Measurements from ENCODE around the gene HOXD8.

HOXD8 gene

DNA sequence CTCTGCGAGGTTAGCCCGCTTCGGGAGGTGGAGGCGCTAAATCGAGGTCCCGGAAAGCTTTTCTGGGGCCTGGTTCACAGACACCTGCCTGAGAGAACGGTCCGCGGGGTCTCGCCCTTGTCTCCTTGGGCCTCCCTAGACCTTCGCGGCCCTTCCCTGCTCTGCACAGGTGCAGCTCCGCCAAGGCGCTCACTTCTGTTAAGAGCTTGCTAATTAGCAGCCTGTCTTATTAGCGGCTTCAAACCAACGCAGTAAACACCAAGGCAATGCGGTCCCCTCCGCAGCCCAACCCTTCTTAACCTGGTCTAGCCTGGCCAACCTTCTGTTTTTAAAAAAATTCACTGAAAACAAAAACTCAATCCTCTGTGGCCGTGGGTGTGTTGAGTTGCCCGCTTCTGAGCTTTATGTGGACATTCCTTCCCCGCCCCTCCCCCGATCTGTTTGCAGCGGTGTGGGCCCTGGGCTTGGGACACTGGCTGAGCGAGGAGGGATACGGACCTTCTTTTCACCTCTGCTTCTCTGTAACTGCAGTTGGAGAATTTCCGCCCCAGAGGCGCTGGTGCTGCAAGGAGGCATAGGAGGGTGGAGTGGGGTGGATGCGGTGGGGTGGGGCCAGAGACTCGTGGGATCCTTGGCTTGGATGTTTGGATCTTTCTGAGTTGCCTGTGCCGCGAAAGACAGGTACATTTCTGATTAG lies 18.4 kb downstream of the HOXD8 start:
- peak; percentile 43 for DNase-seq

DNA sequence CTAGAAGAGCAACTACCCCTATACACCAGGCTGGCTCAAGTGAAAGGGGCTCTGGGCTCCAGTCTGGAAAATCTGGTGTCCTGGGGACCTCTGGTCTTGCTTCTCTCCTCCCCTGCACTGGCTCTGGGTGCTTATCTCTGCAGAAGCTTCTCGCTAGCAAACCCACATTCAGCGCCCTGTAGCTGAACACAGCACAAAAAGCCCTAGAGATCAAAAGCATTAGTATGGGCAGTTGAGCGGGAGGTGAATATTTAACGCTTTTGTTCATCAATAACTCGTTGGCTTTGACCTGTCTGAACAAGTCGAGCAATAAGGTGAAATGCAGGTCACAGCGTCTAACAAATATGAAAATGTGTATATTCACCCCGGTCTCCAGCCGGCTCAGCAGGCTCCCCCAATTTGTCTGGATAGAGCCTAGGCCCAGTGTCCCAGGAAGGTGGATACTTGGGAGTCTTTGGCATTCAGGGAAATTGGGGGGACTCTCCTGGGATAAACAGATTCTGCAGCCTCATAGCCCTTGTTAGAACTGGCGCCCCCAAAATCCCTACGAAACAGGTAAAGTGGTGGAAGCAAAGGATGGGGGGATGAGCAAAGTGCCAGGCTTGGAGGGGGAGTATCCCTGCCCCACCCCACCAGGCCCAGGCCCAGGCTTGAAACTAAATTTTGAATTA lies 19.4 kb downstream of the HOXD8 start:
- peak; percentile 53 for DNase-seq

DNA sequence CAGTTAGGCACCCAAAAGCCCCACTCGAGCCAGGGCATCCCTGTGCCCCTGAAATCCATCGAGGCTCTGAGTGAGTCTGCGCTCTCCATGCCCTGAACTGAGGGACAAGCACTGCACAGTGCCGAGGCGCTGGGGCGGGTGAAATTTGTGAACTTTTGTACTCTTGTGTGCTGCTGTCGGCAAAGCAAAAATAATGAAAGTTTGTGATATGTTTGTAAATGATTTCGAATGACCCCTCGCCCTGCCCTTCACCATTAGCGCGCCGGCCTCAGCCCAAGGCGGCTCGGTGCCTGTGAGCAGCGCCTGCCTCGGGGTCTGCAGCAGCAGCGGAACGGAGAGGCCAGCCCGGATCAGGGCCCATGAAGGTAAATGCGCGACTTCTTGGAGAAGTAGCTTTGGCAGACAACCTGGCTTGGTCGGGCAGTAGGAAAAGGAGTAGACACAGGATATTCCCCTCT lies 20.0 kb downstream of the HOXD8 start:
- peak; percentile 65 for DNase-seq

DNA sequence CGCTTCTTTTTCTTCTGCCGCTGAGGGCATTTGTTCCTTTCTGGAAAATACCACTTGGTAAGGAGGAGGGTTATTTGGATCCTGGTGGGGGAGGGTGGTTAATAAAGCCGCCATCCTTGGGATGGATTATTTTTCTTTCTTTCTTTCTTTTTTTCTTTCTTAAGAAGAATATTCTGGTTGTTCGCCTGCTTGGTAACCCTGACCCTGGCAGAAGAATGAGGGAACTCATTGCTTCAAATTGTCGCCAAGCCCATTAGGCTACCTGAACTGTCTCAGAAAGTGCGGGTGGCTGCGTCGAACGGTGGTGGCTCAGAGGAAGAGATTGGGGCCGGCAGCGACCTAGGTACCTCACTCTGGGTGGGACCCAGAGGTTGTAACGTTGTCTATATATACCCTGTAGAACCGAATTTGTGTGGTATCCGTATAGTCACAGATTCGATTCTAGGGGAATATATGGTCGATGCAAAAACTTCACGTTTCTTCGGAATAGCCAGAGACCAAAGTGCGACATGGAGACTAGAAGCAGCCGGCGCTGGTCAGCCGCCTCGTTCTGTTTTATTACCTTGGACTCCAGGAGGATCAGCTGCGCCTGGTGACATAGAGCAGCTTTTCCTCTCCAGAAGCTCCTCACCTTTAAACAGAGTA lies 20.6 kb downstream of the HOXD8 start:
- DNase-seq, result peak; percentile 51

DNA sequence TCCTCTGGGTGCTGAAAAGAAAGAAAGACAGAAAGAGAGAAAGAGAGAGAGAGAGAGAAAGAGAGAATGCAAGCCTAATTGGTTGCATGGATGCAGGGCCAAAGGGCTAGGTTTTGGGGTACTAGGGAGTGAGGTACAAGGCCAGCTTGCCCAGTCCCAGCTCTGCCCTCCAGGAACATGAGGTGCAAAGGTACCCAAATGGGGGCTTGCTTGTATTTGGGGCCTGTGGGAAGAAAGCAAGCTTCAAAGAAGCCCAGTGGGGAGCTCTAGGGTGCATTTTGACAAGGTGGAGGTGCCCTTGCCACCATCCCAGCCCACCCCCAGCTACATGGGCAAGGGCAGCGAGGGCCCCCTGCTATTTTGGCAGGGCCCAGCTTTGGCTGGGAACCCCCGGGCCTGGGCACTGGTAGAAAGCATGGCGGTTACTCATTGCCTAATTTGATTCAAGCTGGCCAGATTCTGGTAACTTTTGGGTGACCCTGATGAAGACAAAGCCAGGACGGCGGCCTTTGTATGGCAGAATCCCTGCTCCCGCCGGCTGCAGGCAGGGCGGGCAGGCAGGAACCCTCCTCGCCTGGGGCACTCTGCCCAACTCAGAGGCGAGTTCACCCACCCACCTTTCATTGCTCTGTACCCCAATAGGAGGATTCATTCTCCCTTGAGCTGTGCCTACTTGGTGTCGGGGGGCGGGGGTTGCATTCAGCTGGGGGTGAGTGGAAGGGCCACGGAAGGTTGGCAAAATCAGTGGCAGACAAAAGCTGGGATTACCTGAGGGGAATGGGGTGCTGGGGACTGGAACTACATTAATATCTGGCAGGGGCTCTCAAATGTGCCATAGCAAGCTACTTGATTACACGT lies 21.3 kb downstream of the HOXD8 start:
- no peak for DNase-seq

DNA sequence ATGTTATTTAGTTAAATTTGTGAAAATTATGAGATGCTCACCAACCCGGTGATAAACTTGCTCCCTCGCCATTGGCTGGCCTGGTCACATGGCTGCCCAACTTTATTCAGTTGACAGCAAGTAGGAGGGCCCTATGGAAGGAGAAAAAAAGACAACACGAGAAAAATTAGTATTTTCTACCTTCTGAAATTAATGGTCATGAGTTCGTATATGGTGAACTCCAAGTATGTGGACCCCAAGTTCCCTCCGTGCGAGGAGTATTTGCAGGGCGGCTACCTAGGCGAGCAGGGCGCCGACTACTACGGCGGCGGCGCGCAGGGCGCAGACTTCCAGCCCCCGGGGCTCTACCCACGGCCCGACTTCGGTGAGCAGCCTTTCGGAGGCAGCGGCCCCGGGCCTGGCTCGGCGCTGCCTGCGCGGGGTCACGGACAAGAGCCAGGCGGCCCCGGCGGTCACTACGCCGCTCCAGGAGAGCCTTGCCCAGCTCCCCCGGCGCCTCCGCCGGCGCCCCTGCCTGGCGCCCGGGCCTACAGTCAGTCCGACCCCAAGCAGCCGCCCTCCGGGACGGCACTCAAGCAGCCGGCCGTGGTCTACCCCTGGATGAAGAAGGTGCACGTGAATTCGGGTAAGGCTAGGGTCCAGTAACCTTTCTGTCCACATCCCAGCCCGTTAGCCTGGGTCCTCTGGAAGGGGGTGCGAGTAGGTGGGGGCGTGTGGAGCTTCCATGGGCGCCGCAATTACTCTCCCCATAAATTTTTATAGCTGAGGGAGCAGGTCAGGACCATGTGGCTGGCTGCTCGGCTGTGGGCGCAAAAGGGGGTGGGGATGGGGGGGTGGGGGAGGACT lies 22.2 kb downstream of the HOXD8 start, which contains the start of gene HOXD4:
TSS of gene HOXD4 (plus strand) at position 109 of the 846 bp plus-strand sequence. CDS start at position 193, 84 bp downstream.
- peak; percentile 56 for DNase-seq

DNA sequence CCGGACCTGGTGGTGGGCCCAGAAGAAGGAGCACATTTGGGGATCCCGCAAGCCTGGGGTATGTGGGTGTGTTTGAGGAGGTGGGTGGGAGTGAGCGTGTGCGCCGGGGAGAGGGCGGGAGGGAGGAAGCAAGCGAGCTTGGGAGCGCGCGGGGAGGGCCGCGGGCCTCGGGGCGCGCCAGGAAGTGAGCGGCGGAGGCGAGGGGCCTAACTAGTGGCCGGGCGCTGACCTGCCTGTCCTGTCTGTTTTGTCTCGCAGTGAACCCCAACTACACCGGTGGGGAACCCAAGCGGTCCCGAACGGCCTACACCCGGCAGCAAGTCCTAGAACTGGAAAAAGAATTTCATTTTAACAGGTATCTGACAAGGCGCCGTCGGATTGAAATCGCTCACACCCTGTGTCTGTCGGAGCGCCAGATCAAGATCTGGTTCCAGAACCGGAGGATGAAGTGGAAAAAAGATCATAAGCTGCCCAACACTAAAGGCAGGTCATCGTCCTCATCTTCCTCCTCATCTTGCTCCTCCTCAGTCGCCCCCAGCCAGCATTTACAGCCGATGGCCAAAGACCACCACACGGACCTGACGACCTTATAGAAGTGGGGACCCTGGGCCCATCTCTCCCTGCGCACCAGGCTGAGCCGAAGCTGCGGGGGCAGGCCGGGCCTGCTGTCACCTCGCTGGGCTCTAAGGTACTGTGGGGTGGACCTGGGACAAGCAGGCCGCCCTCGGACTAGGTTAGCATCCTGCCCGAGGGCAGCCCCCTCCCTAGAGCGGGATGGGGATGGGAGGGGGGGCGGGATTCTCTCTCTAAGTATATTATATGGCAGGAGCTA lies 23.1 kb downstream of the HOXD8 start:
- peak; percentile 33 for DNase-seq

DNA sequence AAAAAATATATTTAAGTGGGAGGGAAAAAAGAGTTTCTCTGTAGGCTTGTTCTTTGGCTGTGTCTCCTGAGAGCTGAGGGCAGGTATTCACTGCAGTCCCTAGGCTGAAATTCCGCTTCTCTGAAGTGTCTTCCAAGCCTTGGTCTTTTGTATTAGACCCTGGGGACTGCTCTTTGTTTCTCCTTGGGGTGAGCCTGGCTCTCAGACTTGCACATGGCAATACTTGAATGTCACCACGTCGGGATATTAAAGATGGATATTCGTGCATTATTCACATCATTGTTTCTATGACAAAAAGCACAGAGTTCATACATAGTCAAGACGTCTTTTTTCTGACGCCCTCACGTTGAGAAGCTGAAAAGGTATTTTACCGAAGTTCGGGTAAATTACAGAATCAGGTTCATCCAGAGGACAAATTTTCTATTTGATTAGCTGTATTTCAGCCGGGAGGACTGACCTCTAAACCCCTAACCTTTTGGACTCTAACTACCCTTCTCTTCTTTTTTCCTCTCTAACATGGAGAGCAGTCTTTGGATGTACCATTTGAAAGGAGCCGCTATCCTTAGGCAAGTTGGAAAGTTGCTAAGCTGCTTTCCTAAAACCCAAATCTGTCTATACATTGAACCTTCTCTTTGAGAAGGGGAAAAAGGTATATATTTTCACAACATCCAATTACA lies 25.2 kb downstream of the HOXD8 start:
- DNase-seq, result no peak

DNA sequence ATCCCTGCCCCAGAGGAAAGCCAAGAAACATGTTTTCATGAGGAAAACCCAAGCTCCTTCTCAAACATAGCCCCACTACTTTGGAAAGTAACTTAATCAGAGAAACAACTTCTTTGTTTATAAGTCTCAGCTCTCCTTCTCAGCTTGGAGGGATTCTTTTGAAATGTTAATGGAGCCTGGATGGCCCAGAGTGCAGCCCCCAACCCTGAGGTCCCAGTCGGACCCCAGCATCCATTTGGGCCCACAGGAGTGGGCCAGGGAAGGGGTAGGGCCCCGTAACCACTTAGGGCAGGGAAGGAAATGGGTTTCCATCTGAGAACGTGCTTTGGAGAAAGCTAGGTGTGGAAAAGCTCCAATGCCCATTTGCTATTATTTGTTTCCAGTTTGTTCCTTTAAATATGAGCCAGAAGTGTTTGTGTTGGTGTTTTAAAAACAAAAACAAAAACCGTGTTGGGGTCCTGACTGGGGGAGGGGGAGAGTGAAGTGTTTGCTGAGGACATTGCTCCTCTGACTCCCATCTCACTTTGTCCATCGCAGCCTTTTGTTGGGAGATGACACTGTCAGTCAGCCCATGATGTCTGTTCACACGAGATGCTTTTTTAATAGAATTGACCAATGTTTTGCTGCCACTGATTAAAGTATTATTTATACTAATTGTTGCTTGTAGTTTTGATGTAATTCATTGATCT lies 26.0 kb downstream of the HOXD8 start:
- DNase-seq, result no peak

DNA sequence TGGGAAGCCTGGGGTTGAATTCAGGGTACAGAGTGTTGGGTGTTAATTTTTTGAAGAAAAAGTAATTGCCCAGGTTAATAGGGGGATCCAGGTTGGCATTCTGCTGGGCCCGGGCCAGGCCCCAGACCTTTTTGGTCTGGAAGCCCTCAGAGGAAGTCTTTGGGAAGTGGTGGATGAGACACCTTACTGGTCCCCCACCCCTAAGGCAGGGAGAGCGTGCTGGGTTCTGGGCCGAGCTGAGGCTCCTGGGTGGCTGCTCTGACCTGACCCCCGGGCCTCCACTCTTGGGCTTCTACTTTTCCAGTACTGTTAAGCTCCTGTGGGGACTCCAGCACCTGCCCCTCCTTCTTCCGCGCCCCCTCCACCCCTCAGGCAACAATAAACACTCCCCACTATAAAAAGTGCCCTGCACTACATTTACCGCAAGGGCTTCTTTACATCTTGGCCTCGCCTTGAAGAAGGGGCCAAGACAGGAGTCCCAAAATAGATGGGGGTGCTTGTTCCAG lies 26.8 kb downstream of the HOXD8 start:
- no peak for DNase-seq

DNA sequence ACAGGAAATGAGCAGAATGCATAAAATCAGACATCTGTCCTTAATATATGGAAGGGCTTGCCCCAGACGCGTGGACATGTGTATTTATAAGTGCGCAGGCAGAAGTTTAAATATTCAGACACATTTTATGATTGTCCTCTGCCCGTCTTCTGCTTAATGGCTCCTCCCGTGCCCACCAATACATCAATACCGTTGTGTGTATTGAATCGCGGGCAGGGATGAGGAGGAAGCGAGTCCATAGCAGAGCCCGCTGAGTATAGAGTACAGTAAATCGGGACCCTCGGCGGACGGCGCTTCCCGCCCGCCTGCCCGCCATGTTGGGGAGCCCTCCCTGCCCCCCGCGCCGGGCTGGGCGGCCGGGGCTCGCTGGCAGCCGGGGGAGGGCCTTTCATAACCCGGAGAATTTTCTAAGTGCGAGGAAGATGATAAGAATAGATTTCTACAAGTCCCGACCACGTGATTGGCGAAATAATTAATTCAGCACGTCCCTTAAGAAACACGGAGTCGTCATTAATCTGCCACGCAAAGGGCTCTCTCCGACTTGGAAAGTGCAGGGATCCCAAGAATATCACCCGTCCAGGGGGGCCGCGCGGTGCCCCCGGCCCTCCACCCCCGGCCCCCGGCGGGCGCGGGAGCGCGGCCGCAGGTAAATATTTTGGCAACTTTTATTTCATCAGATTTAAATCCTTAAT lies 27.4 kb downstream of the HOXD8 start, which contains the start of gene HOXD3:
TSS of gene HOXD3 (plus strand) at position 501 of the 692 bp plus-strand sequence. CDS start 11,808 bp downstream, outside the sequence.
- peak; percentile 65 for DNase-seq

DNA sequence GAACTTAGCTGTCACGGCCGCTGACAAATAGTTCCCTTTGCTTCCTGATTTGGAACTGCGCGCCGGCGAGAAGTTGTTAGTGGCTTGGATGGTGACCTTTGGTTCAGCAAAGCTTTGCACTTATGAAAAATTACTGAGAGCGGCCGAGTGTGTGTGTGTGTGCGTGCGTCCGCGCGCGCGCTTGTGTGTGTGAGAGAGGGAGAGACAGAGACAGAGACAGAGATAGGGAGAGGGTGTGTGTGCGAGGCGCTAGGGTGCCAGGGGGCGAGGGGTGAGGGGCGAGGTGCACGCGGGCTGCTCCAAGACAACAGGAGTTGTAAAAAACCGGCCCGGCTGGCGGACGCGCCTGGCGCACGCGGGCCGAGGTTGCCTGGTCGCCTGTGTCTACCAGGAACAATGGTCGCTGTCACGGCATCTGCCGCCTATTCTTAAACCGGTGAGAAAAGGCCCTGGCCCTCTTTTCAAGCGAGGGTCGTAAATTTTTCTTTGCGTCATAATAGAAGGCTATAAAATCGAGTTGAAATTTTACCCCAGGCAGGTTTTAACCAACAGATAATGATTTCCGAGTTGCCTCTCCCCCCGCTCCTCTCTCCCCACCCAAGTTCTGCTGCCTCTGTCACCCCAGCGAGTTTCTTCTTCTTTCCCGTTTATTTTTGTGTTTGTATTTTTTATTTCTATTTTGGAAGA lies 28.1 kb downstream of the HOXD8 start:
- DNase-seq, result peak; percentile 77

DNA sequence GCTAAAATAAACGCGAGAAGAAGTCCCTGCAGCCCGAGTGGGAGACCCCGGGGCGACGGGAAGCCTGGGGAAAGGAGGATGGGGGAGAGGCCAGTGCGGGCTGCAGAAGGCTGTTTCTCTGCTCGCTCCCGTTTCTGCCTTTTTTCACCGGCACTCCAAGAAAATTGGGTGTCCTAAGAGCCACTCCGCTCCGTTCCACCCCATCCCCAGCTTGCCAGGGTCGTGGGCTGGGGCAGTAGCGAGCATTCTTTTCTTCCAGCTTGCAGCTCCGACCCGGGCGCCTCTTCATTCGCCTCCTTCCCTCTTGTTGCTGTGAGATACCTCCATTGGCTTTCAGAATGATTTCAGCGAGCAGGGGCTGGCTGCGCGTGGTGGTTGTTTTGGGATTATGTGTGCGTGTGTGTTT lies 28.7 kb downstream of the HOXD8 start:
- peak; percentile 77 for DNase-seq

DNA sequence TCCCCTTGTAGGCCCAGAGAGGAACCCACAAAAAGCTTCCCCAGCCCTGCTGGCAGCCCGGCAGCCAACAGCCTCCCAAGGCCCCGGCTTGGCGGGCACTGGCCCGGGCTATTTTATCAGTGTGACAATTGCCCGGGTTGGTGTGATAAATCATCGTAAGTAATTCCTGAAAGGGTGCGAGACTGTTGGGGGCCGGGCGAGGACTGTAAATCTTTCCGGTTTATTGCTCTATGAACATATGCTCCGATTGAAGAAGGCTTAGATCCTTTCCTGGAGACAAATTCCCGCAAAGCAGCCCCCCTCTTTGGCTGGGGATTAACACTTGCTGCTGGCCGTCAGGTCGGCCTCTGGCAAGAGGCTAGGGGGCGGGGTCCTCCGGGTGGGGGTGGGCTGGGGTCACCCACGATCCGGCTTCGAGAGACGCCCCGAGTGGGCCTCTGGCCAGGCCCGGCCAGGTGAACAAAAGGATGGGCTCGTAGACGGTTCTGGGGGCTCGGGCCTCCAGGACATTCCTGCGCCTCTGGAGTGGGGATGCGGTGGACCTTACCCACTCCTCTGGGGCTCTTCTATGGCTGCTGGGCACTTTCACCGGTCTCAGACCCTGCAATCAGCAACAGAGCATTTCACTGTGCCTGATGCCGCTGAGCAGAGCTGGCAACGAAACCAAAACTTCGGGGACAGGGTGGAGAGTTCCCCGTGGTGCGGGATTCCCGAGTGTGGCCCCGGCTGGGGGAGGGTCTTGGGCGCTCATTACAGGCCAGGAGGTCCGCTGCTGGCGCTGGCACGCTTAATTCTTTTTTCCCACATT lies 29.6 kb downstream of the HOXD8 start:
- DNase-seq, result peak; percentile 43

DNA sequence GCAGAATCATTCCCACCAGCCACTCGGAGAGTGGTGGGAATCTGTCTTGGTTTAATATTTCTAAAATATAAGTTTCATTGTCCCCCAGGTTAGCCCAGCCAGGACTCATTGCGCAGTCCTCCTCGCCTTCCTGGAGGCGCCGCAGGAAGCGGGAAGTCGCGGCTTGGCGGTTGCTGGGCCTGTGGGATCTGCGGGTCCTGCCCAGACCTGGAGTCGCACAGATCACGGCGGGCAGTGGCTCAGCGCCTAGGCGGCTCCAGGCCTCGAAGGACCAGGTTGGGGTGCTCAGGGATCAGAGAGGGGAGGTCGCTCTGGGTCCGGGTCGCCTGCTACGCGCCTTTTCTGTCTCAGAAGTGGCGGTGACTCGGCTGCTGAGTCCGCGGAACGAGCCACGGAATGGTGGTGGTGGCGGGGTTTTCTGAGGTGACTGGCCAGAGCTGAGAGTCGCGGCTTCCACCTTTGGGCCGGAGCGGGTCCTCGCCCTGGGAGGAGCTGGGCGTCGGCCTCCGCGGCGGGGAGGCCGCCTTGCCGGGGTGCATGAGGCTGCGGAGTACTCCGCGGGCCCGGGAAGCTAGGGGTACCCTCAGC lies 30.3 kb downstream of the HOXD8 start:
- peak; percentile 76 for DNase-seq

DNA sequence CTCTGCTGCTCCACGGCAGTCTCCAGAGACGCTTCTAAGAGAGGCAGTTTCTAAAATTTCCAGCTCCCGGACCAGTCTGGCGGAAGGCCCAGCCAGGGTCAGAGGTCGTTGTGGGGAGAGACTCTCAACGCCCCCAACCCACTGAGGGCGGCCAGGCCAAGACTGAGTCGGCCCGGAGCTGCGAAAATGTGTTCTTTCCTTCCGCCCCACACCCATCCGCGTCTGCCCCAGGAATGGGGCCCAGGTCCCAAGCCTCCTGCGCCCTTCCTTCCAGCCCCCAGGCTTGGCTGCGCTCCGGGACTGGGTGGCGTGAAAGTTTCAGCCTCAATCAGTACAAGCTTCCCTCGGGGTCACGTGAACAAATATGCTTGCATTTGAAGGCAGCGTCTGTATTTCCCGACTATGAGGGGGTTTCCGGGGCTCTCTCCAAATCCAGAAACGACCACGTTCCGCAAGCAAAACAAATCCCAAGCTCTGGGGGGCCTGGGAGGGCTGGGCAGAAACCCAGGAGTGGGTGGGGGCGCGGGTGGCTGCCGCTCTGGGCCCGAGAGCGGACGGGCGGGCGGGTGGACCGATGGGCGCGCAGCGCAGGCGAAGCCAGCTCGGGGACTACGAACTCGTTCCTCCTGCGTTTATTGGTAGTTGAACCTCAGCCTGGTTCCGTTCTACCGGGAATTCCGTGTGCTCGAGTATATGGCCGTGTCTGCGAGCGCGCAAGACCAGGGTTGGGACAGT lies 30.9 kb downstream of the HOXD8 start:
- no peak for DNase-seq
